ENCODE results near the gene PPA2.

The PPA2 gene

GRCh38 chr4:105369988-105370387 is 103.9 kb downstream of the PPA2 start:
- no peaks in the 10 kb centered on the region for H4K20me1 ChIP-seq (ENCODE audit: control insufficient read depth, insufficient read depth, low read depth, low read length)
- TF ChIP-seq EZH2phosphoT487 (IDR thresholded peaks at IDR 0.05; ENCODE audit: borderline replicate concordance, low read length) (no peak), CTCF (IDR thresholded peaks at IDR 0.05; ENCODE audit: low read depth, low read length, poor library complexity, severe bottlenecking) (no peak)
- no peaks in the 10 kb centered on the region for H3K4me1 ChIP-seq (ENCODE audit: control insufficient read depth, low read length)
- no peak overlapping the region for H3K4me2 ChIP-seq (ENCODE audit: low read length)
- H3K36me3 ChIP-seq (ENCODE audit: control insufficient read depth, low read length), result 0 out of 2 replicates have a peak, but pooled peaks cover 3% of the 10 kb centered on the region
- H3K9me3 ChIP-seq (ENCODE audit: control insufficient read depth, insufficient read depth, low read length), result no peaks in the 10 kb centered on the region
- no peaks in the 10 kb centered on the region for H3K9me2 ChIP-seq (replicated peaks; ENCODE audit: control insufficient read depth, low read length)
- H3K27me3 ChIP-seq (ENCODE audit: control insufficient read depth, low read length), result no peaks in the 10 kb centered on the region
- no peak overlapping the region for H3K4me3 ChIP-seq (ENCODE audit: low read length)
- no peaks in the 10 kb centered on the region for H3K79me2 ChIP-seq (ENCODE audit: control insufficient read depth, low read length)
- H3K27ac ChIP-seq (ENCODE audit: low read depth, low read length), result no peak overlapping the region
- H3F3A ChIP-seq (ENCODE audit: control insufficient read depth, insufficient read depth), result no peaks in the 10 kb centered on the region

- no peaks in the 10 kb centered on the region for H3K4me1 ChIP-seq (ENCODE audit: control insufficient read depth, low read length)
- H3K79me2 ChIP-seq (ENCODE audit: control insufficient read depth, low read length), result no peaks in the 10 kb centered on the region
- H3F3A ChIP-seq (ENCODE audit: control insufficient read depth, insufficient read depth), result no peaks in the 10 kb centered on the region
- TF ChIP-seq CTCF (IDR thresholded peaks at IDR 0.05; ENCODE audit: low read depth, low read length, poor library complexity, severe bottlenecking), result no peak
- no peak for TF ChIP-seq EZH2phosphoT487 (IDR thresholded peaks at IDR 0.05; ENCODE audit: borderline replicate concordance, low read length)
- H3K27ac ChIP-seq (ENCODE audit: low read depth, low read length), result no peak overlapping the region
- H3K4me2 ChIP-seq (ENCODE audit: low read length), result no peak overlapping the region
- no peak overlapping the region for H3K4me3 ChIP-seq (ENCODE audit: low read length)
- no peaks in the 10 kb centered on the region for H3K36me3 ChIP-seq (ENCODE audit: control insufficient read depth, low read length)
- H3K27me3 ChIP-seq (ENCODE audit: control insufficient read depth, low read length), result no peaks in the 10 kb centered on the region
- H3K9me2 ChIP-seq (replicated peaks; ENCODE audit: control insufficient read depth, low read length), result no peaks in the 10 kb centered on the region
- no peaks in the 10 kb centered on the region for H3K9me3 ChIP-seq (ENCODE audit: control insufficient read depth, insufficient read depth, low read length)
- H4K20me1 ChIP-seq (ENCODE audit: control insufficient read depth, insufficient read depth, low read depth, low read length), result no peaks in the 10 kb centered on the region
Observed at GRCh38 chr4:105361053-105361452, 112.8 kb downstream of the PPA2 start.

GRCh38 chr4:105357258-105357980 is 116.4 kb downstream of the PPA2 start:
- Histone ChIP-seq H3K4me3 (ENCODE audit: low read length) (no peak overlapping the region), H3K27ac (ENCODE audit: low read depth, low read length) (no peak overlapping the region), H3K4me2 (ENCODE audit: low read length) (no peak overlapping the region), H4K20me1 (ENCODE audit: control insufficient read depth, insufficient read depth, low read depth, low read length) (no peaks in the 10 kb centered on the region), H3K27me3 (ENCODE audit: control insufficient read depth, low read length) (no peaks in the 10 kb centered on the region), H3K4me1 (ENCODE audit: control insufficient read depth, low read length) (no peaks in the 10 kb centered on the region), H3K79me2 (ENCODE audit: control insufficient read depth, low read length) (no peaks in the 10 kb centered on the region), H3K9me3 (ENCODE audit: control insufficient read depth, insufficient read depth, low read length) (no peaks in the 10 kb centered on the region), H3K36me3 (ENCODE audit: control insufficient read depth, low read length) (no peaks in the 10 kb centered on the region), H3K9me2 (replicated peaks; ENCODE audit: control insufficient read depth, low read length) (no peaks in the 10 kb centered on the region), H3F3A (ENCODE audit: control insufficient read depth, insufficient read depth) (no peaks in the 10 kb centered on the region)
- TF ChIP-seq CTCF (IDR thresholded peaks at IDR 0.05; ENCODE audit: low read depth, low read length, poor library complexity, severe bottlenecking) (no peak), EZH2phosphoT487 (IDR thresholded peaks at IDR 0.05; ENCODE audit: borderline replicate concordance, low read length) (no peak)

Measured in DOHH2 (cell line).